Hepatocyte (in vitro differentiated cells): Measurements from ENCODE around the gene SGSM1. TPM values are rescaled to one million over a fixed set of nuclear protein-coding genes. Genes with fewer than 3 reads are reported as not detected.
A peak's percentile ranks its signal among the peaks of the same experiment; 100 is the strongest.

ENCODE experiments used
- DNase-seq: peaks from one replicate; pipeline ENCODE4 v3.0.0-alpha.2; 2016; ENCODE audit warnings: low spot score
- H2AFZ ChIP-seq: fragments of 200-600 bp; sonication (generic); 2 replicates; pipeline ENCODE4 v1.6.0; 2016; ENCODE audit warnings: antibody characterized with exemption, mild to moderate bottlenecking
- H3K27ac ChIP-seq: fragments of 200-600 bp; sonication (generic); 2 replicates; pipeline ENCODE4 v1.5.1; 2016; ENCODE audit warnings: mild to moderate bottlenecking
- H3K27me3 ChIP-seq: fragments of 200-600 bp; sonication (generic); 2 replicates; pipeline ENCODE4 v1.6.1; 2016
- H3K36me3 ChIP-seq: fragments of 200-600 bp; sonication (generic); replicated peaks from 2 replicates; pipeline ENCODE4 v1.5.1; 2016; ENCODE audit warnings: low read depth; ENCODE audit not compliant: insufficient read depth
- H3K4me1 ChIP-seq: fragments of 200-600 bp; sonication (generic); 2 replicates; pipeline ENCODE4 v1.5.1; 2016; ENCODE audit warnings: mild to moderate bottlenecking, moderate library complexity; ENCODE audit not compliant: insufficient read depth
- H3K4me2 ChIP-seq: fragments of 200-600 bp; sonication (generic); 2 replicates; pipeline ENCODE4 v1.6.0; 2016
- H3K4me3 ChIP-seq: fragments of 200-600 bp; sonication (generic); 2 replicates; pipeline ENCODE4 v1.5.1; 2016; ENCODE audit warnings: mild to moderate bottlenecking
- H3K79me2 ChIP-seq: fragments of 200-600 bp; sonication (generic); 2 replicates; pipeline ENCODE4 v1.6.0; 2017; ENCODE audit warnings: mild to moderate bottlenecking
- H3K9me2 ChIP-seq: fragments of 200-600 bp; sonication (generic); replicated peaks from 2 replicates; pipeline ENCODE4 v1.6.0; 2017; ENCODE audit warnings: mild to moderate bottlenecking; ENCODE audit not compliant: insufficient read depth
- H3K9me3 ChIP-seq: fragments of 200-600 bp; sonication (generic); 2 replicates; pipeline ENCODE4 v1.5.1; 2016; ENCODE audit warnings: low read depth, mild to moderate bottlenecking
- H4K20me1 ChIP-seq: fragments of 200-600 bp; sonication (generic); 2 replicates; pipeline ENCODE4 v1.6.0; 2016; ENCODE audit warnings: mild to moderate bottlenecking; ENCODE audit not compliant: insufficient read depth, poor library complexity, severe bottlenecking
- CTCF ChIP-seq: fragments of 200-600 bp; sonication (generic); IDR thresholded peaks from 2 replicates; pipeline ENCODE4 v1.5.1; 2016; ENCODE audit warnings: antibody characterized with exemption, mild to moderate bottlenecking; ENCODE audit not compliant: poor library complexity
- EZH2 ChIP-seq: fragments of 200-600 bp; sonication (generic); IDR thresholded peaks from 2 replicates; pipeline ENCODE4 v1.6.1; 2016; ENCODE audit warnings: antibody characterized with exemption, mild to moderate bottlenecking, borderline replicate concordance
- EZH2phosphoT487 ChIP-seq: fragments of 200-600 bp; sonication (generic); IDR thresholded peaks from one replicate; pipeline ENCODE4 v1.6.1; 2018; ENCODE audit warnings: antibody characterized with exemption, mild to moderate bottlenecking, low read depth, moderate library complexity; ENCODE audit not compliant: unreplicated experiment, severe bottlenecking
- WGBS: methylation state at CpG from one replicate; pipeline ENCODE4 v1.1.6; 2016; ENCODE audit warnings: low lambda C conversion rate; ENCODE audit errors: missing lambda C conversion rate; 5-methylcytosine and 5-hydroxymethylcytosine counted together
- polyA plus RNA-seq: library from polyadenylated mRNA; unstranded; fragments of >200 nt; fragmentation: Nextera tagmentation; extraction: Ambion mirVana; gene quantifications from 2 replicates; pipeline ENCODE4 v1.2.1, GENCODE V29; 2016
- total RNA-seq: library from RNA; depleted of rRNA; stranded (reverse); fragments of >200 nt; gene quantifications from 2 replicates; pipeline ENCODE4 v1.2.3, GENCODE V29; 2014

Gene SGSM1
- total and polyA plus RNA-seq, 2 experiments from 2014 or later: 1.7 to 3.5 TPM

- H3K4me3 ChIP-seq: no peak overlapping the region
- 37% methylated on average over 11 of the region's 11 CpGs for WGBS
- peak overlapping the region; percentile 12 for H2AFZ ChIP-seq
- H3K27ac ChIP-seq: peak overlapping the region; percentile 23
- no peaks in the 10 kb centered on the region for H3K36me3 ChIP-seq
- H3K4me2 ChIP-seq: peak overlapping the region; percentile 37
- H4K20me1 ChIP-seq: no peaks in the 10 kb centered on the region
- peaks cover 9% of the 10 kb centered on the region for H3K4me1 ChIP-seq
- H3K27me3 ChIP-seq: no peaks in the 10 kb centered on the region
- no peaks in the 10 kb centered on the region for H3K9me3 ChIP-seq
- DNase-seq: no peak
- H3K79me2 ChIP-seq: no peaks in the 10 kb centered on the region
- H3K9me2 ChIP-seq: no peaks in the 10 kb centered on the region
- TF ChIP-seq EZH2 (no peak), CTCF (no peak), EZH2phosphoT487 (no peak)
Measured at GRCh38 chr22:24775769-24776492, 30.1 kb upstream of the SGSM1 start.

GRCh38 chr22:24776525-24776924 lies 29.5 kb upstream of the SGSM1 start:
- no peaks in the 10 kb centered on the region for H3K9me3 ChIP-seq
- 66% methylated on average over 5 of the region's 5 CpGs for WGBS
- H3K4me1 ChIP-seq: peaks cover 9% of the 10 kb centered on the region
- TF ChIP-seq EZH2 (no peak), EZH2phosphoT487 (no peak), CTCF (no peak)
- H3K4me3 ChIP-seq: no peak overlapping the region
- peak overlapping the region; percentile 4 for H3K27ac ChIP-seq
- no peaks in the 10 kb centered on the region for H3K27me3 ChIP-seq
- DNase-seq: no peak
- H3K9me2 ChIP-seq: no peaks in the 10 kb centered on the region
- H3K79me2 ChIP-seq: no peaks in the 10 kb centered on the region
- H3K36me3 ChIP-seq: no peaks in the 10 kb centered on the region
- H4K20me1 ChIP-seq: no peaks in the 10 kb centered on the region
- no peak overlapping the region for H2AFZ ChIP-seq
- H3K4me2 ChIP-seq: peak overlapping the region; percentile 37

GRCh38 chr22:24789516-24789915 lies 16.5 kb upstream of the SGSM1 start:
- H2AFZ ChIP-seq: no peak overlapping the region
- no peaks in the 10 kb centered on the region for H3K36me3 ChIP-seq
- TF ChIP-seq CTCF: no peak
- TF ChIP-seq EZH2phosphoT487: no peak
- no peak for TF ChIP-seq EZH2
- no peaks in the 10 kb centered on the region for H3K27me3 ChIP-seq
- WGBS: 78% methylated on average over 3 of the region's 3 CpGs
- no peak overlapping the region for H3K4me2 ChIP-seq
- no peaks in the 10 kb centered on the region for H3K79me2 ChIP-seq
- no peaks in the 10 kb centered on the region for H4K20me1 ChIP-seq
- H3K9me2 ChIP-seq: no peaks in the 10 kb centered on the region
- no peaks in the 10 kb centered on the region for H3K9me3 ChIP-seq
- no peak overlapping the region for H3K4me3 ChIP-seq
- no peak for DNase-seq
- H3K27ac ChIP-seq: peak overlapping the region; percentile 45
- H3K4me1 ChIP-seq: peaks cover 8% of the 10 kb centered on the region
